Activated T-helper 2 cell treated with anti-CD3 and anti-CD28 coated beads, Interferon-gamma antibody, Interleukin-2, Interleukin-4, amounts not matched to agents 10 μg/mL and 5 μg/mL and 100 μg/mL, durations not matched to agents 14 hours and 24 hours and 36 hours (primary cell): Measurements from ENCODE around the gene CTAGE6. TPM values are rescaled to one million over a fixed set of nuclear protein-coding genes. Genes with fewer than 3 reads are reported as not detected.
"Not testable (repeated sequence)": the region's sequence is repeated elsewhere in the genome, so short reads cannot be mapped to it uniquely, and the experiment has no call there.

Source experiments
- DNase-seq: peaks from one replicate; pipeline ENCODE4 v3.0.0; 2021; ENCODE audit warnings: low spot score
- H3K27ac Mint-ChIP-seq: one replicate; pipeline ENCODE4 v1.8.0; 2021; ENCODE audit warnings: mixed read lengths
- H3K27me3 Mint-ChIP-seq: one replicate; pipeline ENCODE4 v1.8.0; 2021; ENCODE audit warnings: low read depth, mixed read lengths
- H3K36me3 Mint-ChIP-seq: one replicate; pipeline ENCODE4 v1.8.0; 2021; ENCODE audit warnings: low read depth, mixed read lengths
- H3K4me1 Mint-ChIP-seq: one replicate; pipeline ENCODE4 v1.8.0; 2021; ENCODE audit warnings: low read depth, mixed read lengths
- H3K4me3 Mint-ChIP-seq: one replicate; pipeline ENCODE4 v1.8.0; 2021; ENCODE audit warnings: low read depth, mild to moderate bottlenecking, moderate library complexity, mixed read lengths
- H3K9me3 Mint-ChIP-seq: one replicate; pipeline ENCODE4 v1.8.0; 2021; ENCODE audit warnings: mixed read lengths
- intact Hi-C: fragments of 100-400 bp; cut with micrococcal nuclease; formaldehyde crosslinking; loops from one replicate; pipeline ENCODE4 v1.15.1; 2023
- total RNA-seq: library from RNA; stranded (reverse); gene quantifications from 2 replicates; pipeline ENCODE4 v1.2.3, GENCODE V29; 2022

Gene CTAGE6
- total RNA-seq: 0.78 and 1.4 TPM in 2 replicates

- intact Hi-C loops: not testable (repeated sequence)
Observed at GRCh38 chr7:143757596-143757995, at the start of gene CTAGE6. Gene CTAGE6 (minus strand): TSS chr7:143757696. CDS start chr7:143757658, 38 bp downstream.

GRCh38 chr7:143806664-143807071 is 49.2 kb upstream of the CTAGE6 start:
- H3K27me3 Mint-ChIP-seq, DNase-seq, H3K27ac Mint-ChIP-seq, H3K9me3 Mint-ChIP-seq, intact Hi-C loops, H3K36me3 Mint-ChIP-seq, H3K4me3 Mint-ChIP-seq, H3K4me1 Mint-ChIP-seq: not testable (repeated sequence)

More at GRCh38 chr7:143757596-143757995, at the start of gene CTAGE6:
- H3K4me3 Mint-ChIP-seq, H3K4me1 Mint-ChIP-seq, DNase-seq, H3K27ac Mint-ChIP-seq, H3K27me3 Mint-ChIP-seq, H3K36me3 Mint-ChIP-seq, H3K9me3 Mint-ChIP-seq: not testable (repeated sequence)

GRCh38 chr7:143797896-143798290 is 40.4 kb upstream of the CTAGE6 start:
- DNase-seq, H3K4me3 Mint-ChIP-seq, H3K27ac Mint-ChIP-seq, H3K27me3 Mint-ChIP-seq, H3K36me3 Mint-ChIP-seq, H3K9me3 Mint-ChIP-seq, H3K4me1 Mint-ChIP-seq, intact Hi-C loops: not testable (repeated sequence)

- DNase-seq, H3K27me3 Mint-ChIP-seq, H3K4me3 Mint-ChIP-seq, intact Hi-C loops, H3K36me3 Mint-ChIP-seq, H3K4me1 Mint-ChIP-seq, H3K9me3 Mint-ChIP-seq, H3K27ac Mint-ChIP-seq: not testable (repeated sequence)
Observed at GRCh38 chr7:143797119-143797895, 39.8 kb upstream of the CTAGE6 start.

- H3K9me3 Mint-ChIP-seq, H3K36me3 Mint-ChIP-seq, H3K4me1 Mint-ChIP-seq, intact Hi-C loops, DNase-seq, H3K4me3 Mint-ChIP-seq, H3K27ac Mint-ChIP-seq, H3K27me3 Mint-ChIP-seq: not testable (repeated sequence)
Observed at GRCh38 chr7:143795653-143796052, 38.2 kb upstream of the CTAGE6 start.

- intact Hi-C loops, H3K9me3 Mint-ChIP-seq, H3K27me3 Mint-ChIP-seq, H3K4me1 Mint-ChIP-seq, DNase-seq, H3K36me3 Mint-ChIP-seq, H3K27ac Mint-ChIP-seq, H3K4me3 Mint-ChIP-seq: not testable (repeated sequence)
Observed at GRCh38 chr7:143792633-143793032, 35.1 kb upstream of the CTAGE6 start.

GRCh38 chr7:143785415-143786182 is 28.1 kb upstream of the CTAGE6 start:
- H3K27ac Mint-ChIP-seq, intact Hi-C loops, H3K27me3 Mint-ChIP-seq: not testable (repeated sequence)

GRCh38 chr7:143779591-143779990 is 22.1 kb upstream of the CTAGE6 start:
- H3K4me3 Mint-ChIP-seq, H3K9me3 Mint-ChIP-seq, H3K27me3 Mint-ChIP-seq, DNase-seq, intact Hi-C loops, H3K4me1 Mint-ChIP-seq, H3K27ac Mint-ChIP-seq, H3K36me3 Mint-ChIP-seq: not testable (repeated sequence)

More at GRCh38 chr7:143785415-143786182, 28.1 kb upstream of the CTAGE6 start:
- DNase-seq, H3K4me1 Mint-ChIP-seq, H3K9me3 Mint-ChIP-seq, H3K36me3 Mint-ChIP-seq, H3K4me3 Mint-ChIP-seq: not testable (repeated sequence)

GRCh38 chr7:143772738-143773468 is 15.4 kb upstream of the CTAGE6 start:
- intact Hi-C loops, H3K4me3 Mint-ChIP-seq, H3K4me1 Mint-ChIP-seq, H3K9me3 Mint-ChIP-seq, DNase-seq, H3K27ac Mint-ChIP-seq, H3K36me3 Mint-ChIP-seq, H3K27me3 Mint-ChIP-seq: not testable (repeated sequence)

- H3K27ac Mint-ChIP-seq, H3K4me1 Mint-ChIP-seq, intact Hi-C loops, H3K27me3 Mint-ChIP-seq, DNase-seq, H3K9me3 Mint-ChIP-seq, H3K36me3 Mint-ChIP-seq, H3K4me3 Mint-ChIP-seq: not testable (repeated sequence)
Observed at GRCh38 chr7:143767531-143767930, 10.0 kb upstream of the CTAGE6 start.

GRCh38 chr7:143765678-143766077 is 8.2 kb upstream of the CTAGE6 start:
- H3K4me3 Mint-ChIP-seq, DNase-seq, H3K36me3 Mint-ChIP-seq, H3K9me3 Mint-ChIP-seq, intact Hi-C loops, H3K27me3 Mint-ChIP-seq, H3K4me1 Mint-ChIP-seq, H3K27ac Mint-ChIP-seq: not testable (repeated sequence)

GRCh38 chr7:143763065-143763464 is 5.6 kb upstream of the CTAGE6 start:
- H3K27ac Mint-ChIP-seq, H3K4me3 Mint-ChIP-seq, H3K36me3 Mint-ChIP-seq, H3K27me3 Mint-ChIP-seq, H3K9me3 Mint-ChIP-seq, H3K4me1 Mint-ChIP-seq, intact Hi-C loops, DNase-seq: not testable (repeated sequence)

- H3K4me1 Mint-ChIP-seq, H3K27ac Mint-ChIP-seq, intact Hi-C loops, H3K36me3 Mint-ChIP-seq, H3K4me3 Mint-ChIP-seq, DNase-seq, H3K27me3 Mint-ChIP-seq, H3K9me3 Mint-ChIP-seq: not testable (repeated sequence)
Observed at GRCh38 chr7:143745340-143745739, 12.2 kb downstream of the CTAGE6 start.
